GM12872 (cell line): Measurements from ENCODE around the gene SLC30A1.

Experiments
- CTCF ChIP-seq: IDR thresholded peaks from 3 replicates; pipeline ENCODE4 v1.5.1; 2011; ENCODE audit warnings: low read depth, mild to moderate bottlenecking, low read length, moderate library complexity; ENCODE audit not compliant: insufficient read depth

Gene SLC30A1

GRCh38 chr1:211547710-211548109 is 31.3 kb downstream of the SLC30A1 start:
- TF ChIP-seq CTCF: no peak

GRCh38 chr1:211546543-211546942 is 32.4 kb downstream of the SLC30A1 start:
- TF ChIP-seq CTCF: no peak

- no peak for TF ChIP-seq CTCF
Observed at GRCh38 chr1:211543025-211543424, 35.9 kb downstream of the SLC30A1 start.

- no peak for TF ChIP-seq CTCF
Observed at GRCh38 chr1:211541720-211542477, 37.1 kb downstream of the SLC30A1 start.

GRCh38 chr1:211541278-211541677 is 37.7 kb downstream of the SLC30A1 start:
- no peak for TF ChIP-seq CTCF

GRCh38 chr1:211538287-211538686 is 40.7 kb downstream of the SLC30A1 start:
- TF ChIP-seq CTCF: no peak

GRCh38 chr1:211537253-211537652 is 41.7 kb downstream of the SLC30A1 start:
- TF ChIP-seq CTCF: no peak
